HCT116 (cell line): ENCODE results near the gene CD83.

Experiments
- CEBPB ChIP-seq: IDR thresholded peaks from 2 replicates; pipeline ENCODE4 v1.6.1; 2012; ENCODE audit warnings: low read depth
- EZH2 ChIP-seq: fragments of 200-600 bp; sonication (generic); IDR thresholded peaks from 2 replicates; pipeline ENCODE4 v1.6.1; 2017; ENCODE audit warnings: antibody characterized with exemption, mixed run types
- EZH2phosphoT487 ChIP-seq: fragments of 200-600 bp; IDR thresholded peaks from 2 replicates; pipeline ENCODE4 v1.6.1; 2018; ENCODE audit warnings: antibody characterized with exemption, borderline replicate concordance
- POLR2A ChIP-seq: IDR thresholded peaks from 2 replicates; pipeline ENCODE4 v1.7.0; 2011; ENCODE audit warnings: borderline replicate concordance; ENCODE audit not compliant: insufficient read depth, insufficient read length; ENCODE audit errors: extremely low read depth
- POLR2AphosphoS5 ChIP-seq: IDR thresholded peaks from 2 replicates; pipeline ENCODE4 v1.6.1; 2011; ENCODE audit warnings: mild to moderate bottlenecking, low read depth, low read length, moderate library complexity
- RAD21 ChIP-seq: IDR thresholded peaks from 2 replicates; pipeline ENCODE4 v1.6.1; 2012; ENCODE audit warnings: low read depth, mild to moderate bottlenecking
- SIN3A ChIP-seq: IDR thresholded peaks from 2 replicates; pipeline ENCODE4 v1.6.1; 2012; ENCODE audit warnings: low read depth
- TCF7L2 ChIP-seq: IDR thresholded peaks from 2 replicates; pipeline ENCODE4 v1.7.0; 2011; ENCODE audit warnings: borderline replicate concordance, inconsistent platforms; ENCODE audit not compliant: insufficient read depth, insufficient read length; ENCODE audit errors: extremely low read depth
- YY1 ChIP-seq: IDR thresholded peaks from 2 replicates; pipeline ENCODE4 v1.6.1; 2011; ENCODE audit warnings: low read length, low read depth, moderate library complexity, mild to moderate bottlenecking; ENCODE audit not compliant: insufficient replicate concordance; ENCODE audit errors: extremely low read depth
- TF ChIP-seq, protein P1 (sequence below), 3 experiments: fragments of 200-600 bp in 1 of 3; sonication (generic) in 1 of 3; IDR thresholded peaks in 2 of 3; conservative IDR thresholded peaks in 1 of 3; 2 replicates each; pipeline ENCODE4 v1.5.1; 2012 to 2017; ENCODE audit warnings: low read depth in 2 of 3, low read length in 2 of 3, antibody characterized with exemption in 1 of 3, borderline replicate concordance in 1 of 3, control low read depth in 1 of 3, mild to moderate bottlenecking in 1 of 3, mixed read lengths in 1 of 3, mixed run types in 1 of 3, moderate library complexity in 1 of 3; ENCODE audit not compliant: insufficient read depth in 1 of 3
- TF ChIP-seq, protein P2 (sequence below): IDR thresholded peaks from 2 replicates; pipeline ENCODE4 v1.6.1; 2012; ENCODE audit warnings: low read depth
- TF ChIP-seq, protein P3 (sequence below): IDR thresholded peaks from 2 replicates; pipeline ENCODE4 v1.6.1; 2012

DNA sequence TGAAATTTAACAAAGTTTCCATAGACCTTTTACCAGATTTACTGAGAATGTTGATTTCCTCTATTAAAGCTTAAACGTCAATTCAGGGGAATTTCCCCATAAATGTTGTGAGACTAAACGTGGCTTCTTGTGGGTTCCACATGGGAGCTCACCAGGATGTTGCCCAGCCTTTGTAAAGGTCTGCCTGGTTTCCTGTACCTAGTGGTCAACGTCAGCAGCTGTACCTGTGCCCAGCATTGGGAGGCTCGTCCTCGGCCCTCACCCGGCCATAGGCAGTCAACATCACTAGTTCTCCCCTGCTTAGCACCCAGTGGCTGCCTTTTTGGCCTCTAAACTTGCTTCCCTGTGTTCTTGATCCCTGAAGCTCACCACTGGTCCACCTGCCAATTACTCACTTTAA is 22.1 kb upstream of the CD83 start:
- TF ChIP-seq, protein P1, sequence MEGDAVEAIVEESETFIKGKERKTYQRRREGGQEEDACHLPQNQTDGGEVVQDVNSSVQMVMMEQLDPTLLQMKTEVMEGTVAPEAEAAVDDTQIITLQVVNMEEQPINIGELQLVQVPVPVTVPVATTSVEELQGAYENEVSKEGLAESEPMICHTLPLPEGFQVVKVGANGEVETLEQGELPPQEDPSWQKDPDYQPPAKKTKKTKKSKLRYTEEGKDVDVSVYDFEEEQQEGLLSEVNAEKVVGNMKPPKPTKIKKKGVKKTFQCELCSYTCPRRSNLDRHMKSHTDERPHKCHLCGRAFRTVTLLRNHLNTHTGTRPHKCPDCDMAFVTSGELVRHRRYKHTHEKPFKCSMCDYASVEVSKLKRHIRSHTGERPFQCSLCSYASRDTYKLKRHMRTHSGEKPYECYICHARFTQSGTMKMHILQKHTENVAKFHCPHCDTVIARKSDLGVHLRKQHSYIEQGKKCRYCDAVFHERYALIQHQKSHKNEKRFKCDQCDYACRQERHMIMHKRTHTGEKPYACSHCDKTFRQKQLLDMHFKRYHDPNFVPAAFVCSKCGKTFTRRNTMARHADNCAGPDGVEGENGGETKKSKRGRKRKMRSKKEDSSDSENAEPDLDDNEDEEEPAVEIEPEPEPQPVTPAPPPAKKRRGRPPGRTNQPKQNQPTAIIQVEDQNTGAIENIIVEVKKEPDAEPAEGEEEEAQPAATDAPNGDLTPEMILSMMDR (IDR thresholded peaks at IDR 0.05 in 2 of 3, conservative IDR thresholded peaks at IDR 0.05 in 1 of 3; ENCODE audit: borderline replicate concordance in 1 of 3, insufficient read depth in 1 of 3, low read depth in 2 of 3, low read length in 2 of 3), result no peak
- TF ChIP-seq EZH2phosphoT487 (no peak), EZH2 (no peak), YY1 (no peak), POLR2A (no peak), SIN3A (no peak), POLR2AphosphoS5 (no peak), TCF7L2 (no peak), CEBPB (no peak), RAD21 (no peak)
- TF ChIP-seq, protein P2, sequence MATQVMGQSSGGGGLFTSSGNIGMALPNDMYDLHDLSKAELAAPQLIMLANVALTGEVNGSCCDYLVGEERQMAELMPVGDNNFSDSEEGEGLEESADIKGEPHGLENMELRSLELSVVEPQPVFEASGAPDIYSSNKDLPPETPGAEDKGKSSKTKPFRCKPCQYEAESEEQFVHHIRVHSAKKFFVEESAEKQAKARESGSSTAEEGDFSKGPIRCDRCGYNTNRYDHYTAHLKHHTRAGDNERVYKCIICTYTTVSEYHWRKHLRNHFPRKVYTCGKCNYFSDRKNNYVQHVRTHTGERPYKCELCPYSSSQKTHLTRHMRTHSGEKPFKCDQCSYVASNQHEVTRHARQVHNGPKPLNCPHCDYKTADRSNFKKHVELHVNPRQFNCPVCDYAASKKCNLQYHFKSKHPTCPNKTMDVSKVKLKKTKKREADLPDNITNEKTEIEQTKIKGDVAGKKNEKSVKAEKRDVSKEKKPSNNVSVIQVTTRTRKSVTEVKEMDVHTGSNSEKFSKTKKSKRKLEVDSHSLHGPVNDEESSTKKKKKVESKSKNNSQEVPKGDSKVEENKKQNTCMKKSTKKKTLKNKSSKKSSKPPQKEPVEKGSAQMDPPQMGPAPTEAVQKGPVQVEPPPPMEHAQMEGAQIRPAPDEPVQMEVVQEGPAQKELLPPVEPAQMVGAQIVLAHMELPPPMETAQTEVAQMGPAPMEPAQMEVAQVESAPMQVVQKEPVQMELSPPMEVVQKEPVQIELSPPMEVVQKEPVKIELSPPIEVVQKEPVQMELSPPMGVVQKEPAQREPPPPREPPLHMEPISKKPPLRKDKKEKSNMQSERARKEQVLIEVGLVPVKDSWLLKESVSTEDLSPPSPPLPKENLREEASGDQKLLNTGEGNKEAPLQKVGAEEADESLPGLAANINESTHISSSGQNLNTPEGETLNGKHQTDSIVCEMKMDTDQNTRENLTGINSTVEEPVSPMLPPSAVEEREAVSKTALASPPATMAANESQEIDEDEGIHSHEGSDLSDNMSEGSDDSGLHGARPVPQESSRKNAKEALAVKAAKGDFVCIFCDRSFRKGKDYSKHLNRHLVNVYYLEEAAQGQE, result no peak
- TF ChIP-seq, protein P3, sequence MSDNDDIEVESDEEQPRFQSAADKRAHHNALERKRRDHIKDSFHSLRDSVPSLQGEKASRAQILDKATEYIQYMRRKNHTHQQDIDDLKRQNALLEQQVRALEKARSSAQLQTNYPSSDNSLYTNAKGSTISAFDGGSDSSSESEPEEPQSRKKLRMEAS, result no peak
